ENCODE results near the gene CYP27C1.

DNA sequence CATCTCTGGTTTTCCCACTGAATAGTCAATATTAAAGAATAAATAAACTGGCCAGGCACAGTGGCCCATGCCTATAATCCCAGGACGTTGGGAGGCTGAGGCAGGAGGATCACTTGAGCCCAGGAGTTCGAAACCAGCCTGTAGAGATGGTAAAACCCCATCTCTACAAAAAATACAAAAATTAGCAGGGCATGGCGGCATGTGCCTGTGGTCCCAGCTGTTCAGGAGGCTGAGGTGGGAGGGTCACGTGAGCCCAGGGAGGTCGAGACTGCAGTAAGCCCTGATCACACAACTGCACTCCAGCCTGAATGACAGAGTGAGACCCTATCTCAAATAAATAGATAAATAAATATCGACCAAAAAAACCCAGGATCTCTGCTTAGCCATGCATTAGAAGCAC lies 63.0 kb downstream of the CYP27C1 start:
- TF ChIP-seq POLR2A (IDR thresholded peaks at IDR 0.05; ENCODE audit: low read depth, low read length) = no peak
- TF ChIP-seq POLR2AphosphoS5 (IDR thresholded peaks at IDR 0.05; ENCODE audit: low read depth, low read length) = no peak
- TF ChIP-seq TAF1 (IDR thresholded peaks at IDR 0.05; ENCODE audit: low read depth, low read length) = no peak
- no peak for TF ChIP-seq SPI1 (IDR thresholded peaks at IDR 0.05; ENCODE audit: low read depth, low read length)
- TF ChIP-seq PAX5 (IDR thresholded peaks at IDR 0.05; ENCODE audit: insufficient read depth, low read length, severe bottlenecking) = no peak
- TF ChIP-seq POU2F2 (IDR thresholded peaks at IDR 0.05; ENCODE audit: low read depth, low read length) = no peak

Measured in GM12891 (cell line).